Trophoblast cell (in vitro differentiated cells and primary cell): ENCODE data around the gene KCNIP4.

Source experiments
- DNase-seq, 2 donors: peaks; one replicate each; pipeline ENCODE4 v3.0.0-alpha.2; 2016
- H2AFZ ChIP-seq: 2 replicates; pipeline ENCODE4 v1.6.1; 2013; ENCODE audit warnings: low read length, moderate library complexity, mild to moderate bottlenecking; ENCODE audit not compliant: insufficient read depth, poor library complexity
- H2AK5ac ChIP-seq: 2 replicates; pipeline ENCODE4 v1.6.1; 2013; ENCODE audit warnings: mild to moderate bottlenecking, low read length
- H2BK120ac ChIP-seq: 2 replicates; pipeline ENCODE4 v1.6.1; 2013; ENCODE audit warnings: low read length, mild to moderate bottlenecking, moderate library complexity; ENCODE audit not compliant: insufficient read depth, poor library complexity
- H2BK12ac ChIP-seq: 2 replicates; pipeline ENCODE4 v1.6.1; 2013; ENCODE audit warnings: mild to moderate bottlenecking, low read length, moderate library complexity
- H2BK5ac ChIP-seq: 2 replicates; pipeline ENCODE4 v1.6.1; 2013; ENCODE audit warnings: low read length, low read depth, moderate library complexity, mild to moderate bottlenecking; ENCODE audit not compliant: poor library complexity
- H3K14ac ChIP-seq: 2 replicates; pipeline ENCODE4 v1.6.1; 2013; ENCODE audit warnings: mild to moderate bottlenecking, low read length
- H3K18ac ChIP-seq: 2 replicates; pipeline ENCODE4 v1.6.1; 2013; ENCODE audit warnings: mild to moderate bottlenecking, low read length
- H3K23ac ChIP-seq: 2 replicates; pipeline ENCODE4 v1.6.1; 2013; ENCODE audit warnings: low read length
- H3K27ac ChIP-seq: 2 replicates; pipeline ENCODE4 v1.5.1; 2013; ENCODE audit warnings: low read depth, mild to moderate bottlenecking, inconsistent platforms, low read length, moderate library complexity
- H3K27me3 ChIP-seq: 2 replicates; pipeline ENCODE4 v1.6.1; 2013; ENCODE audit warnings: inconsistent platforms, mild to moderate bottlenecking, low read length, moderate library complexity; ENCODE audit not compliant: insufficient read depth
- H3K36me3 ChIP-seq, 2 experiments: 1 replicate in 1 of 2; 2 replicates in 1 of 2; pipeline ENCODE4 v1.6.1; 2013; ENCODE audit warnings: low read length in 2 of 2, mild to moderate bottlenecking in 2 of 2, moderate library complexity in 1 of 2; ENCODE audit not compliant: insufficient read depth in 2 of 2, control insufficient read depth in 1 of 2
- H3K4ac ChIP-seq: 2 replicates; pipeline ENCODE4 v1.6.1; 2013; ENCODE audit warnings: low read depth, mild to moderate bottlenecking, low read length, moderate library complexity
- H3K4me1 ChIP-seq, 2 experiments: 1 replicate in 1 of 2; 2 replicates in 1 of 2; pipeline ENCODE4 v1.6.1; 2013; ENCODE audit warnings: low read length in 2 of 2, mild to moderate bottlenecking in 2 of 2, moderate library complexity in 1 of 2; ENCODE audit not compliant: insufficient read depth in 2 of 2, control insufficient read depth in 1 of 2
- H3K4me2 ChIP-seq: 2 replicates; pipeline ENCODE4 v1.6.1; 2013; ENCODE audit warnings: inconsistent platforms, mild to moderate bottlenecking, low read length, moderate library complexity
- H3K4me3 ChIP-seq: 2 replicates; pipeline ENCODE4 v1.5.1; 2013; ENCODE audit warnings: mild to moderate bottlenecking, low read depth, low read length, inconsistent platforms
- H3K79me1 ChIP-seq: one replicate; pipeline ENCODE4 v1.6.1; 2013; ENCODE audit warnings: low read length
- H3K79me2 ChIP-seq: 2 replicates; pipeline ENCODE4 v1.6.1; 2013; ENCODE audit warnings: low read length, mild to moderate bottlenecking; ENCODE audit not compliant: control insufficient read depth, insufficient read depth, poor library complexity
- H3K9ac ChIP-seq: 2 replicates; pipeline ENCODE4 v1.6.1; 2013; ENCODE audit warnings: mild to moderate bottlenecking, low read length
- H3K9me3 ChIP-seq: 2 replicates; pipeline ENCODE4 v1.6.1; 2013; ENCODE audit warnings: low read depth, mild to moderate bottlenecking, control low read depth, inconsistent platforms, low read length; ENCODE audit not compliant: insufficient read depth
- H4K12ac ChIP-seq: 2 replicates; pipeline ENCODE4 v1.6.1; 2013; ENCODE audit warnings: low read depth, mild to moderate bottlenecking, low read length, moderate library complexity
- H4K8ac ChIP-seq: 2 replicates; pipeline ENCODE4 v1.6.1; 2013; ENCODE audit warnings: low read depth, mild to moderate bottlenecking, low read length, moderate library complexity
- H4K91ac ChIP-seq: one replicate; pipeline ENCODE4 v1.6.1; 2013; ENCODE audit warnings: low read depth, mild to moderate bottlenecking, low read length, moderate library complexity
- WGBS: extraction: QIAGEN DNeasy Blood & Tissue Kit; methylation state at CpG from one replicate; pipeline ENCODE4 v1.1.7; 2013; ENCODE audit warnings: missing lambda C conversion rate; ENCODE audit not compliant: insufficient read length, insufficient coverage; ENCODE audit errors: extremely low coverage; 5-methylcytosine and 5-hydroxymethylcytosine counted together

Gene KCNIP4

GRCh38 chr4:20859097-20859781 lies 1089.3 kb downstream of the KCNIP4 start:
- Histone ChIP-seq H3K23ac (no peak overlapping the region), H4K91ac (no peak overlapping the region), H3K4me2 (no peak overlapping the region), H3K79me1 (peaks cover 18% of the 10 kb centered on the region), H4K8ac (no peak overlapping the region), H3K9me3 (no peaks in the 10 kb centered on the region), H3K18ac (no peak overlapping the region), H3K36me3 (no peaks in the 10 kb centered on the region), H3K9ac (no peak overlapping the region), H3K79me2 (no peaks in the 10 kb centered on the region), H3K4ac (no peak overlapping the region), H3K14ac (no peak overlapping the region), H3K4me1 (peaks cover 0 to 8% of the 10 kb centered on the region in 2 experiments), H3K27me3 (no peaks in the 10 kb centered on the region), H2AK5ac (no peak overlapping the region), H2BK5ac (no peak overlapping the region), H4K12ac (no peak overlapping the region), H2AFZ (no peak overlapping the region), H3K4me3 (no peak overlapping the region), H2BK120ac (no peak overlapping the region), H3K27ac (peak overlapping the region; percentile 76), H2BK12ac (no peak overlapping the region)
- DNase-seq: peak; percentile 52 to 85
- no CpG with 5 or more reads among the region's 8 CpGs for WGBS

GRCh38 chr4:20857081-20857480 lies 1091.5 kb downstream of the KCNIP4 start:
- Histone ChIP-seq H3K4ac (no peak overlapping the region), H3K18ac (peak overlapping the region; percentile 84), H3K4me3 (no peak overlapping the region), H3K79me2 (no peaks in the 10 kb centered on the region), H3K27me3 (no peaks in the 10 kb centered on the region), H3K9ac (no peak overlapping the region), H3K4me1 (peaks cover 0 to 8% of the 10 kb centered on the region in 2 experiments), H3K9me3 (no peaks in the 10 kb centered on the region), H4K12ac (no peak overlapping the region), H3K36me3 (no peaks in the 10 kb centered on the region), H3K27ac (no peak overlapping the region), H3K79me1 (peaks cover 18% of the 10 kb centered on the region), H2BK5ac (peak overlapping the region; percentile 52), H2AFZ (no peak overlapping the region), H4K91ac (peak overlapping the region; percentile 83), H3K4me2 (no peak overlapping the region), H2BK12ac (peak overlapping the region; percentile 98), H3K14ac (peak overlapping the region; percentile 51), H3K23ac (no peak overlapping the region), H4K8ac (no peak overlapping the region), H2AK5ac (peak overlapping the region; percentile 29), H2BK120ac (peak overlapping the region; percentile 76)
- WGBS: no CpG with 5 or more reads among the region's 5 CpGs
- DNase-seq: no peak

GRCh38 chr4:20847124-20847747 lies 1101.3 kb downstream of the KCNIP4 start:
- Histone ChIP-seq H3K23ac (no peak overlapping the region), H4K91ac (no peak overlapping the region), H2AK5ac (no peak overlapping the region), H3K9me3 (peaks cover 2% of the 10 kb centered on the region), H3K27ac (no peak overlapping the region), H3K79me2 (no peaks in the 10 kb centered on the region), H3K27me3 (no peaks in the 10 kb centered on the region), H3K4ac (no peak overlapping the region), H2AFZ (no peak overlapping the region), H3K9ac (no peak overlapping the region), H3K14ac (no peak overlapping the region), H3K18ac (no peak overlapping the region), H3K4me3 (no peak overlapping the region), H3K79me1 (peaks cover under 1% of the 10 kb centered on the region), H3K36me3 (peaks cover 0 to 2% of the 10 kb centered on the region in 2 experiments), H2BK5ac (no peak overlapping the region), H2BK120ac (no peak overlapping the region), H3K4me2 (no peak overlapping the region), H3K4me1 (peaks cover 6 to 9% of the 10 kb centered on the region in 2 experiments), H4K12ac (no peak overlapping the region), H2BK12ac (no peak overlapping the region), H4K8ac (no peak overlapping the region)
- DNase-seq: peak; percentile 2 to 37
- no CpG with 5 or more reads among the region's 2 CpGs for WGBS

GRCh38 chr4:20844311-20844710 lies 1104.3 kb downstream of the KCNIP4 start:
- Histone ChIP-seq H3K9me3 (no peaks in the 10 kb centered on the region), H4K12ac (no peak overlapping the region), H2BK120ac (no peak overlapping the region), H3K4ac (no peak overlapping the region), H2BK12ac (no peak overlapping the region), H3K36me3 (no peaks in the 10 kb centered on the region), H4K8ac (no peak overlapping the region), H3K9ac (no peak overlapping the region), H3K23ac (no peak overlapping the region), H4K91ac (no peak overlapping the region), H3K27me3 (no peaks in the 10 kb centered on the region), H3K4me2 (no peak overlapping the region), H3K14ac (no peak overlapping the region), H2AFZ (no peak overlapping the region), H2BK5ac (no peak overlapping the region), H3K4me1 (peaks cover 11 to 12% of the 10 kb centered on the region in 2 experiments), H2AK5ac (no peak overlapping the region), H3K18ac (no peak overlapping the region), H3K4me3 (no peak overlapping the region), H3K27ac (peak overlapping the region; percentile 40), H3K79me2 (peaks cover 2% of the 10 kb centered on the region), H3K79me1 (peaks cover 8% of the 10 kb centered on the region)
- peak in 1 of 2 donors; percentile 52 for DNase-seq
- WGBS: no CpG with 5 or more reads among the region's 4 CpGs
